GM23248 (cell line): ENCODE data around the gene ARHGEF7.

Experiments
- EZH2 ChIP-seq: fragments of 200-600 bp; sonication (generic); IDR thresholded peaks from 2 replicates; pipeline ENCODE4 v1.6.1; 2018; ENCODE audit warnings: antibody characterized with exemption, mild to moderate bottlenecking; ENCODE audit not compliant: insufficient read depth, poor library complexity, severe bottlenecking
- EZH2phosphoT487 ChIP-seq: fragments of 200-600 bp; sonication (generic); IDR thresholded peaks from 2 replicates; pipeline ENCODE4 v1.6.1; 2018; ENCODE audit warnings: antibody characterized with exemption, moderate library complexity, mild to moderate bottlenecking, low read depth; ENCODE audit not compliant: insufficient read depth

GRCh38 chr13:111123649-111124048 is 8.5 kb downstream of the ARHGEF7 start:
- TF ChIP-seq EZH2 (no peak), EZH2phosphoT487 (no peak)
